Measurements from ENCODE around the gene PBX4.

DNA sequence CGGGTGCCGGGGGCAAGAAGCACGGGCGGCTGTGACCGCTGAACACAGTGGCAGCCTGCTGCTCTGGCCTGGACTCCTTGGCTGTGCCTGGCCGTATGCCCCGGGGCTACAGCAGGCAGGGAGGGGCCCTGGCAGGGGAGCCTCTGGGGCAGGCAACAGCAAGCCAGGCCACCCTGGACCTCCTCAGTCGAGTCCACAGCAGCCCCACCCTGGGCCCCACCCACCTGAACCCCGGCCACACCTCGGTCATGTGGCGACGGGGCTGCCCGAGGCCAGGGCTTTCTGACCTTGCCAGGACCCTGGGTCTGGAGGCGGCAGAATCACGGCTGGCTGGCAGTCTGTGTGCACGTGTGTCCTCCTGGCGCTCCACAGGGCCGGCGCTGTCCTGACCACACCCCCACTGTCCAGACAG is 71.7 kb downstream of the PBX4 start:
- TF ChIP-seq, protein P1, sequence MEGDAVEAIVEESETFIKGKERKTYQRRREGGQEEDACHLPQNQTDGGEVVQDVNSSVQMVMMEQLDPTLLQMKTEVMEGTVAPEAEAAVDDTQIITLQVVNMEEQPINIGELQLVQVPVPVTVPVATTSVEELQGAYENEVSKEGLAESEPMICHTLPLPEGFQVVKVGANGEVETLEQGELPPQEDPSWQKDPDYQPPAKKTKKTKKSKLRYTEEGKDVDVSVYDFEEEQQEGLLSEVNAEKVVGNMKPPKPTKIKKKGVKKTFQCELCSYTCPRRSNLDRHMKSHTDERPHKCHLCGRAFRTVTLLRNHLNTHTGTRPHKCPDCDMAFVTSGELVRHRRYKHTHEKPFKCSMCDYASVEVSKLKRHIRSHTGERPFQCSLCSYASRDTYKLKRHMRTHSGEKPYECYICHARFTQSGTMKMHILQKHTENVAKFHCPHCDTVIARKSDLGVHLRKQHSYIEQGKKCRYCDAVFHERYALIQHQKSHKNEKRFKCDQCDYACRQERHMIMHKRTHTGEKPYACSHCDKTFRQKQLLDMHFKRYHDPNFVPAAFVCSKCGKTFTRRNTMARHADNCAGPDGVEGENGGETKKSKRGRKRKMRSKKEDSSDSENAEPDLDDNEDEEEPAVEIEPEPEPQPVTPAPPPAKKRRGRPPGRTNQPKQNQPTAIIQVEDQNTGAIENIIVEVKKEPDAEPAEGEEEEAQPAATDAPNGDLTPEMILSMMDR (IDR thresholded peaks at IDR 0.05; ENCODE audit: insufficient read depth, low read length), result no peak
- TF ChIP-seq POLR2AphosphoS5 (IDR thresholded peaks at IDR 0.05; ENCODE audit: low read depth), result no peak
